Liver (tissue), 3 donors: ENCODE measurements around the gene PPP2R5B.

ENCODE experiments used
- CTCF ChIP-seq: fragments of 150-350 bp; IDR thresholded peaks from 2 replicates; pipeline ENCODE4 v1.5.1; 2017; ENCODE audit warnings: improper control_type of control experiment, low read depth, low read length; ENCODE audit not compliant: missing input control
- GABPA ChIP-seq, 2 donors: IDR thresholded peaks in 1 of 2; conservative IDR thresholded peaks in 1 of 2; 2 replicates each; pipeline ENCODE4 v1.6.1; 2016; ENCODE audit warnings: antibody characterized with exemption in 2 of 2, mild to moderate bottlenecking in 1 of 2, moderate library complexity in 1 of 2
- JUND ChIP-seq, 2 donors: IDR thresholded peaks; 2 replicates each; pipeline ENCODE4 v1.6.1; 2016; ENCODE audit warnings: antibody characterized with exemption in 2 of 2
- RAD21 ChIP-seq, 2 donors: IDR thresholded peaks; 2 replicates each; pipeline ENCODE4 v1.6.1; 2016; ENCODE audit warnings: antibody characterized with exemption in 2 of 2, mild to moderate bottlenecking in 2 of 2
- REST ChIP-seq: IDR thresholded peaks from 2 replicates; pipeline ENCODE4 v1.6.1; 2016; ENCODE audit warnings: antibody characterized with exemption, mild to moderate bottlenecking
- TAF1 ChIP-seq: conservative IDR thresholded peaks from 2 replicates; pipeline ENCODE4 v1.6.1; 2016; ENCODE audit warnings: antibody characterized with exemption, mild to moderate bottlenecking
- YY1 ChIP-seq: IDR thresholded peaks from 2 replicates; pipeline ENCODE4 v1.6.1; 2016; ENCODE audit warnings: antibody characterized with exemption, mild to moderate bottlenecking
- ZBTB33 ChIP-seq: IDR thresholded peaks from 2 replicates; pipeline ENCODE4 v1.6.1; 2016; ENCODE audit warnings: antibody characterized with exemption
- donor health status: healthy.
- donor health status: healthy.

GRCh38 chr11:64880240-64881001 is 44.1 kb upstream of the PPP2R5B start:
- no peak for TF ChIP-seq CTCF
- TF ChIP-seq ZBTB33, result no peak
- no peak for TF ChIP-seq GABPA (IDR thresholded peaks at IDR 0.05 in 1 of 2, conservative IDR thresholded peaks at IDR 0.05 in 1 of 2)
- TF ChIP-seq RAD21 (IDR thresholded peaks at IDR 0.05), result no peak
- no peak for TF ChIP-seq TAF1
- TF ChIP-seq REST, result no peak
- no peak for TF ChIP-seq JUND (IDR thresholded peaks at IDR 0.05)
- no peak for TF ChIP-seq YY1
